Left cardiac atrium (tissue), 4 donors: Measurements from ENCODE around the gene NDC1. TPM values are rescaled to one million over a fixed set of nuclear protein-coding genes. Genes with fewer than 3 reads are reported as not detected.

Experiments used
- ATAC-seq, 2 donors: fragments of 200-7000 bp; cut with Tn5 transposase; one replicate each; pipeline ENCODE4 v1.9.1; 2020; ENCODE audit warnings: mild to moderate bottlenecking in 2 of 2, moderate library complexity in 2 of 2
- DNase-seq: peaks from one replicate; pipeline ENCODE4 v3.0.0-alpha.2; 2020
- intact Hi-C, 2 donors: fragments of 100-400 bp; cut with DNase I; formaldehyde crosslinking; loops; one replicate each; pipeline versions ENCODE4 v1.14.1 to v1.15.1; 2022 to 2023
- total RNA-seq, 2 donors: library from RNA; stranded (reverse); fragmentation: NEBNext Ultra II Directional; extraction: Animal tissue kit (Norgen Biotek cat#: 25700); gene quantifications; one replicate each; pipeline ENCODE4 v1.2.1, GENCODE V29; 2021
- donor health status: DM: no; HTN: yes; CAD: no.
- donor health status: DM: no; HTN: yes; CAD: no; lungs with severe emphysema.
- donor health status: DM: yes; HTN: yes; CAD: no.
- donor health status: Dilated cardiomyopathy.

Gene NDC1
- total RNA-seq, 2 donors from 2014 or later = 8.1 to 8.5 TPM

DNA sequence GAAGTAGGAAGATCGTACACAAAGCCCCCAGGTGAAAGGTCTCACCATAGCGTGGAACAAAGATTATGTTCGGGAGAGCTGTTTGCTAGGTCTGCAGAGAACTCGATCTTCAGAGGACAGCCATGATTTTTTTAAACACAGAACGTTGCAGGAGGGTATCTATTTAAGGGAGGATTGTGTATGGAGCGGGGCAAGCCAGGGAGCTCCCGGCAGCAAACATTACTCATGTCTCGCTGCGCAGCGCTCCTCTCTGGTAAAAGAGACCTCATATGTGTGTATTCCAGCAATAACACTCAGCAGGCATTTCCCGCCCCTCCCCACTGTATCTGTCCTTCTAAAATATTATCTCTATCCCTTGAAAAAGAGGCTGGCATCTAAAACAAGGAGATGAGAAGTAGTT is 101.8 kb downstream of the NDC1 start:
- no peak for DNase-seq
- ATAC-seq = no peak
- intact Hi-C loops = no loop called here

DNA sequence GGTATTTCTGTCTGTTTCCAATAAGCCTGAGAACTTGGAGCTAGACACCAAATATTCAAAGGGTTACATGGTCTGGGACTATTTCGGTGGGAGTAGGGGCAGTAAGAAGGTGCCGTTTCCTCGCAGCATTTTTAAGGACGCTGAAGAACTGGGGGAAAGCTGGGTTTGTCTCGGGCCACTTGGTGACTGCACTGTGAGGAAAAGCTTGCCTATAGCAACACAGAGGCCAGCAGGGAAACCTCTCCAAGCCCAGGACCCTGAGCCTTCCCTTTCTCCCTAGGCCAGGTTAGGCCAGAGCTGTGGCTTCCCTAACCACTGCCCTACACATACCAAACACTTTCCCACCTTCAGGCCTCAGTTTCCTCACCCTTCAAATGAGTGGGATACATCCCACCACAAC is 102.4 kb downstream of the NDC1 start:
- DNase-seq = no peak
- no peak for ATAC-seq
- intact Hi-C loops = no loop called here

DNA sequence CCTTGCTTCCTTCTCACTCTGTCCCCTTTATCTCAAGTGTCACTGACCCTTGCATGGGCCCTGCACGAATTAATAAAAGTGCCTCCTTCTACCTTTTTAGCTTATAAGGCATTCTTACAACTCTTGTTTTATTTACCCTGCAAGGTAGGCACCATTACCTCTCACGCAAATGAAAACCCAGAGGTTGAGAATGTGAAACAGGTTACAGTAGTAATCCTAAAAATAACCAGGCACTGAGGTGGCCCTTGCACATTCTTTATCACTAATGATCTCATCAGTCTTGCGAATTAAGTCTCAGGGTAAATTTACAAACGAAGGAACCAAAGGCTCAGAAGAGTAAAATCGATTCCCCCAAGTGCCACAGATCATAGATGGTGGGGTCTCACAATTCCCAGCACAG is 102.8 kb downstream of the NDC1 start:
- ATAC-seq = no peak
- intact Hi-C loops = no loop called here
- DNase-seq = no peak

DNA sequence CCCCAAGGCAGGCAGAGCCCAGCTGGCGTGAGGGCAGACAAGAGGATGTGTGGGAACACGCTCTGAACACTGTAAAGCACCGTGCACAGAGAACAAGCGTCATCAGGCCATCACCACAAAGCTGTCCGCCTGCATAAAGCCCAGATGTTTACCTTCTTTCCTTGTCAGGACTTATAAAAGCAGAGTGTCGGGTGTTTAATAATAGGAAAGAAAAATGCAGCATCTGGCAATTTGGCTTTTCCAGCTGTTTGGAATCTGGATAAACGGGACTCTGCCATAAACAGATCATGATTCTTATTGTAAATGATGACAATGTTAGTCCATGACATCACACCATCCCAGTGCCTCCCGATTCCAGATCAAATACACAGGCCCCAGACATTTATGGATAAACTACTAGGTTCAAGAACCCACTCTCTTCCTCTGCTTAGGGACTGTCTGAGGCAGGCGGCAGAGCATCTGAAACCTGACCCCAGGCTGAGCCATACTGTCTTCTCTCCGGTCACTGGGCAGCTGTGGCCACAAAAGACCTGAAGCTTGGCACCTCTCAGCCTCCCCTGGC is 103.4 kb downstream of the NDC1 start:
- ATAC-seq (no peak), DNase-seq (no peak)
- intact Hi-C loops = no loop called here

DNA sequence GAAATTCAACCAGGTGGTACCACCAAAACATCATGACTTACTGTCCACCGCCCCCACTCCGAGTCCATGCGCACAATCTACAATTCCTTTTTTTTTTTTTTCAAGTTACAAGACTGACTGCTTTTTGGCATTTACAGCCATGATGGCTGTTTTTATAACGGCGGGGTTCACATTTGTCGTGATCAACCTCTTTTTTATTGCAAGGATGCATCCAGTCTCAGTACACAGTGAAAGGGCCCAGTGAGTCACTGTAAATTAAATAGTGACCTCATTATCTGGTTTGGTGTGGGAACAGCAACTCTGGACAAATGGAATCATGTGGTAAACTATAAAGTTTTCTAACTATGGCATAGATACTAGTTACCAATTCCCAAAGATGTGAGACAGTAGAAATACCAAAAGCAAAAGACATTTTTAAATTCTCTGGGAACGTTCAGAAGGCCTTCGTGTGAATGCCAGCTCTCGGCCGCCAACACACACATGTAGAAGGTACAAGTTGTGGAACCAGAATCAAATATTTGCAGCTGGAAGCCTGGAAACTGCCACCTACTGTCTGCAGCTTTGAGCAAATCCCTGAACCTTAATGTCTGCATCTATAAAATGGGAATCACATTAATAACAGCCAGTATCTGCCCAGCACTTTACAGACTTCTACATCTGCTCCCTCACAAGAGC is 104.0 kb downstream of the NDC1 start:
- ATAC-seq = no peak
- intact Hi-C loops = no loop called here

DNA sequence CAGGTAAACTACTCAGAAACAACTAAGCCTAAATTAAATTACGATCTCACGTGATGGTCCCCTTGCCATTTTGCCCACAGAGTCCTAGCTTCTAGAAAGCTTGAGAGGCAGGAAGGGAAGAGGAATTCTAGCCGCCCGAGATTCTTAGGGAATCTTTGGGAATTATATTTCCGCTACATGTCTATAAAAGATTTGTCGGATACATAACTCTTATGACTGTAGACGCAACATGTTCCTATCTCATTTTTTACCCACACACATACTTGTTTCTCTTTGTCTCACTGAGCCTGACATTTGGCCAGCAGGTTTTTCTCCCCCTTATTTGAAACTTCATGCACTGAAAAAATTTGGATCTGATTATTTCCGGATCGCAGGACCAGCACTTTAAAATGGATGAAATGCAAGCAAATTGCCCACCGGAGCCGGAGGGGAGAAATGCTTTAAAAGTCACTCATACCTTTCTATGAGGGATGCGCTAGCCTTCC is 104.6 kb downstream of the NDC1 start:
- no peak for ATAC-seq

More for the DNA sequence above, 104.0 kb downstream of the NDC1 start:
- no peak for DNase-seq

DNA sequence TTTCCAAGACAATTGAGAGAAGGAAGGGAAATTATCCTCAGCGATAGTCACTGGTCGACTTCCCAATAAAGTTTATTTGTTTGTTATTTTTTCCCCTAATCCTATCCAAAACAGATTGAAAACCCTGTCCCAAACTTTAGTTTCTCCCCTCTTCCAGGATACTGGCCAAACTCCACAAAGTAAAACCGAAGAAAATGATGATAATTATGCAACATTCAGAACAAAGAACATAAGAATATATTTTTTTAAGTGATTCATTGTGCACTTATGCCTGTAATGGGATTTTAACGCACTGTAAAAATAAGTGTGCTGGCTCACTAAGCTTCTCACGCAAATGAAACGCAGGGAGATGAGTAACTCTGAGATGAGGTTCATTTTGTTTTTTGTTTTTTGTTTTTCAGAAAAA is 105.2 kb downstream of the NDC1 start:
- ATAC-seq = no peak

More for the DNA sequence above, 104.6 kb downstream of the NDC1 start:
- intact Hi-C loops = no loop called here
- no peak for DNase-seq

DNA sequence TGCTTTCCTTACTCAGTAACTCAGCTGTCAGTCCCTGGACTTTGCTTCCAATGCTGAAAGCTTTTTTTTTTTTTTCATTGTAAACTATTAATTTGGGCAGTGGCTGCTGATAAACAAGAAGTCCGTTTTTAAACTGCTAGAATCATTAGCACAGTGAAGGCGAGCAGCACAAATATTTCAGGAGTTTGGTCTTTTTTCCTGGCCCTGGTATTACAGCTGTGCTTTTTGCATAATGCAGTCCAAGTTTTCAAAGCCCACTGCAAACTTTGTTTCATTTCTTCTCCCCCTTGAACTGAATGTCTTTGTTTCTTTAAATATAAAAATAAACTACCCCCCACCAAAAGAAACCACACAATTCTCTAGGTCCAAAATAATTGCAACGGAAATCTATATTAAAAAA is 105.7 kb downstream of the NDC1 start:
- intact Hi-C loops = no loop called here
- ATAC-seq (no peak), DNase-seq (no peak)

More for the DNA sequence above, 105.2 kb downstream of the NDC1 start:
- intact Hi-C loops = no loop called here
- DNase-seq = no peak

DNA sequence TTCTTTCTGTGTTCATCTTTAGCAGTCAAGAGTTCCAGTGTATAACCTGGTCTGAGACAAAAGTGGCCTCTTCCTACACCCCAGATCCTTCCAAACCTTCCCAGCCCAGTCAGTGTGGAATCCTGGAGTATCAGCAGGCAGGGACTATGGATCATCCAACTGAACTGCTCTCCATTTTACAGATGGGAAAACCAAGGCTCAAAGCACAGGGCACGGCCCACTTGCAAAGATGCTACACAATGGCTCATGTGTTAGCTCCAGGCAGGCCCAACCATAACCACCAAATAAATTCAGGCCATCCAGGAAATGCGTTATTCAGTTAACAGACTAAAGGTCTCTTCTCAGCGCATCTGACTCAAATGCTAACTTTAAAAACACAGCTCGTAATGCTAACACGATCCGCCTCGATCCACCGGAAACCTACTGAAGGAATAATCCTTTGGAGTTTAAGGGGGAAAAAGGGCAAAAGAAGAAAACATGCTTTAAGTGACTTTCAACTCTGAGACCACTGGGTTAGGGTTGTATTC is 106.3 kb downstream of the NDC1 start:
- intact Hi-C loops = no loop called here

DNA sequence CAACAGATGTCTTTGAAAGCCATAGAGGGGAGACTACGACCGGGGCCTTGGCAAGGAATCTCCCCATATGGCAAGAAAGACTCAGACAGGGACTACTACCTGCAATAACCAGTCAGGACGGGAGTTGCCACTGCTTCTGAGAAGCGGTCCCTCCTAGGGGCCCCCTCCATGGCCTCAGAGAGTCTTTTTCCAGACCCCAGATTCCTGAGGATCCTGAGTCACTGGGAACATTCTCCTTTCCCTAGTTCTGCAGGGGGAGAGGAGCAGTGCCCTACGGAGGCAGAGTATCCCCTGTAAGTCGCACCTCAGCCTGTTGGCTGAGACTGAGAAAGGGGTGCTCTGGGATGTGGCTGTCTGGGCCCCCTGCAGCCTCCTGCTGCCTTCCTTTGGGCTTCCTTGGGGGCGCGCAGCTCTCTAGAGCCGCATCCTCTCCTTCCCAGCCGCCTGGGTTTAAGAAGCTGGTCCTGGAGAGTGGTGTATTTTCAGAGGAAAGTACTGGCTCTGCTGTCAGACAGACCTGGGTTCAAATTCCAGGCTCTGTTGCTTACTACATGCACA is 107.0 kb downstream of the NDC1 start:
- intact Hi-C loops = no loop called here
- no peak for DNase-seq
- ATAC-seq = no peak

More for the DNA sequence above, 106.3 kb downstream of the NDC1 start:
- ATAC-seq (no peak), DNase-seq (no peak)

DNA sequence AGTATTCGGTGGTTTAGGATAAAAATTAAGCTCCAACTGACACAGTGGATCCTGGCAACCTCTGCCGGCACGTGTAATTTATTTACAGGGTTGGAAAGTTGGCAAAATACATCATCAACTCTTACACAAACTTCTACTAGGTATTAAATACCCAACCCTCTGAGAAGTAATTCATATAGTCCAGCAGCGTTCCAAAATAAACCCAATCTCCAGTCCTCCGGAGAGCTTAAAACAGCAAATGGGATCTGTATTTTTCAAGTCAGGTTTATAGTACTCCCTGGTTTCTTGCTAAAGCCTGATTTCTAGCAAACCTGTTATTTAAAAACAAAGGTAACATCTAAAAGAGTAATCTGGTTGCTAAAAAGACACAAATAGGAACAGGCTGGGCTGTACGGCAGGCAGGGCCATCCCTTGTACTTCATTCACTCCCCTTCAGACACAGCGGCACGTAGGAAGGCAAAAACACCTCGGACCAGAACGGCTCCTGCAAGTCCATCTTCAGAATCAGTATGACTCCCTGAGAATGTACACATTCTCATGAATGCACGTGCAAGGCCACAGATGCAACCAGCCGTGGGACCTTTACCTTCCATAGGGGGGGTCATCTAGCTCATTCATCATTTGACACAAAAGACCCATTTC is 107.8 kb downstream of the NDC1 start:
- ATAC-seq = no peak

DNA sequence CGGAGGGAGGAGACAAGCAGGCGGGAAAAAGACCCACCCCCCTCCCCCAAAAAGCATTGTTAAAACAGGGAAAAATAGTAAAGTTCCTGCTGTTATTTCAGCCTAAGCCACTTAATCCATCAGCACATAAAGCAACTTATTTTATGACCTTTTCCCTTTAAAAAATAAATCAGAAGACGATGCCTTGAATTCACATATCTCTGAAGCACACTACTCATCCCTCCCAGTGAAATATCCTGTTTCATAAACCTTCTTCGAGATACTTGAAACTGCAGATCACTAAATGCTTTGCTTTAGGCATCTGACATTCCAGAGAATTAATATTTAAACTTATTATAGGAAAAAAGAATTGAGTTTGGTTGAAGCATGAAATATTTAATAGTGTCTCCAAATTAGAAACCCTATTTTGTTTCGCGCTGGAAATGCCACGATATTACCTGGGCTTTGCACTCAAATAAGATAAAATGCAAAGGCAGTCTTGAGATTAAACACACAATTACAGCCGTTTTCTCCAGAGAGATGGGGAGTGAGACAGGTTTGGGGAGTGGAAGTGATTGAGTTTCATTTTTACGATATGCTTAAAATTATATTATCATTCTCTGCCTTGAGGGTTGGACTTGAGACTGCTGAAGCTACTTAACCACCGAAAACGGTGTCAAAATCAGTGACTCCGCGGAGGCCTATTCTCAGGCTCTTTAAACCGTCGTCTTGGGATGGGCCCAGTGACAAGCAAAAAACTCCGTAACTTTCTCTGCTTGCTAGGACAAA is 108.5 kb downstream of the NDC1 start:
- intact Hi-C loops = no loop called here
- DNase-seq (no peak), ATAC-seq (no peak)

More for the DNA sequence above, 107.8 kb downstream of the NDC1 start:
- intact Hi-C loops = no loop called here
- no peak for DNase-seq

DNA sequence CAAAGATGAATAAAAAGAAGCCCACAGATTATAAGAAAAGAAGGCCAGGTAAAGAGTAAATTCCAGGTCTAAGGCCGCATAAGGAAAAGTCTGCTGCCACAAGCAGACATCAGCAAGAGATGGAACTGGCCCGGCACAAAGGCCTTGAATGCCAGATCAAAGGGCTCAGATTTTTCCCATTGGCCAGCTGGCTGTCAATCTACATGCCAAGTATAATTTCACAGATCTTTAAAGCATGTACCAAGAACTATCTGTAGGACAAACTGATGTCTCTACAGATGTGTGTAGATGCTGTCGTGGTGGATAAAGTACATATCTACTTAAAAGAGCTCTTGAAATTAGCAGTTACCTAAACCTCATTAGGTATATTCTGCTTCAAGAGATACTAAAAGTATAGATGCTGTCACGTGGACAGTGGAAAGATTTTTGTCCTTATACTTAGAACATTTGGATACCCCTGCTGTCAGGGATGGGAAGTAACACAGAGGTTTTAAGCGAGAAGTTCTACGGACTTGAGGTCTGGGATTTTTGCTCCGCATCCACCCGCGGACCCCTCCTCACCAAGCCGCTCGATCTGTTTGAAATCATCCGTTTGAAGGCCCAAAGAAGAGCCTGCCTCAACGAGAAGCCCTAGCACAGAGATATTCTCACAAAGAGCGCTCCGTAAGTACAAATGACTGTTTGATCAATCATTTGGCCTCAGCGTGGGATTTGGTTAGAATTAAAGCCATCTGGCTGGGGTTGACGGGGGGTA is 109.2 kb downstream of the NDC1 start:
- intact Hi-C loops = no loop called here
- DNase-seq (no peak), ATAC-seq (no peak)

DNA sequence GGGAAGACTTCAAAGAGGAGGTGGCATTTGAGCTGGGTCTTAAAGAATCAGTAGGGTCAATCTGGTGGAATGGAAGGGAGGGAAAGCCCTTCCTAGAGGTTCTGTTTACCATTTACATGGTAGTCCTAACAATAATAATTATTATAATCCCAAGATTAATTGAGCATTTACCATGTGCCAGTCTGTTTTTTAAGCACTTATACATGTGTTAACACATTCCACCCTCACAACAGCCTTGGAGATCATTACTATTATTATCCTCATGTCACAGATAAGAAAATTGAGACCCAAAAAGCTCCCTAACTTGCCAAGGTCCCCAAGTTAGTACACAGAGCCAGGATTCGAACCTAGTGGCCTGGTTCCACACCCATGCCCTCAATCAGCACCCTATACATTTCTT is 109.9 kb downstream of the NDC1 start:
- intact Hi-C loops = no loop called here
- no peak for ATAC-seq
- no peak for DNase-seq

DNA sequence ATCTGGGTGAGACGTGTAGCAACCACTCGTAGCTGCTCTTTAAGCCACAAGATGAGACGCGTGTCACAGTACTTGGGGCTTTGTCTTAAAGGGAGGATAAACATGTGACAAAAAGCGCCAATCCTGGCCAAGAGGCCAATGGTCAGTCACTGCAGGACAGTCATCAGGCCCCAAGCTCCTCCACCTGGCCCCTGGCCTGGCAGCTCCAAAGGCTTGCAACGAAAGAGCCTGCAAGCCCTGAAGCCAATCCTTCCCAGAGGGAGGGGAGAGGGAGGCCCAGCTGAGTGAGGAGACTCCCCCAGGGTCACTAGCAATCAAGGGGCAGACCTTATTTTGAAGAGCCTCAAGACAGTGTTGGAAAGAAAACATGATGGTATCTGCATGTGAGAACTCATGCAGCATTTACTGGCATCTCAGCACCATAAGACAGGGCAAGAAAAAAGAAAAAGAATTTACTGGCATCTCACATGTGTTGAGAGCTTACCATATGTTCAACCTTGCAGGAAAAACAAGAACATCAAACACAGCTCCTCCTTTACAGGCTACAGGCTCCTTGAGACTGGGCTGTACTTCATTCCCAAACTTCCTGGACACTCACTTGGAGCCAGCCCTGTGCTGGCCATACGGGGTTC is 110.5 kb downstream of the NDC1 start:
- ATAC-seq = no peak
- no peak for DNase-seq
- intact Hi-C loops = no loop called here

DNA sequence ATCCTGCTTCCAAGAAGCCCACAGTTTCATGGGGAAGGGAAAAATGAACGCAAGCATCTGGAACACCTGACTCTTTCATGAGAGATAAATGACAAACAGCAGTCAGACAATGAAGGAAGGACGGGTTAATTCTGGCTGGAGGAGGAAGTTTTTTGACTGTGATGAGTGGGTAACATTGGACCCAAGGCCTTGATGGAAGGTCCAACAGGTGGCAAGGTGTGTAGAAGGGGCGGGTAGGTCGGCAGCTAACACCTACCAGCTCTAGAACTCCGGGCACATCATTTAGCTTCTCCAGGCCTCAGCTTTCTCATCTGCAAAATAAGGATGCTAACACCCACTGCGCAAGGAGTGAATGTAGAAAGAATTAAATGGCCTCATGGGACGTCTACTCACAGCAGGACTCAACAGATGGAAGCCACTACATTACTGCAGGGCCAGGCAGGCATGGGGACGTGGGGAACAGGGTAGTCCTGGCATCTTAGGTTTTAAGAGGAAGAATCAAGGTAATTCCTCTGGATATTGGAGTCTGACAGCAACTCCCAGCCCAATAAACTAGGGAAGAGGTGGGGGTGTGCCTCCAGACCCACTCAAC is 112.0 kb downstream of the NDC1 start:
- ATAC-seq = no peak
- DNase-seq = no peak
- intact Hi-C loops = no loop called here

DNA sequence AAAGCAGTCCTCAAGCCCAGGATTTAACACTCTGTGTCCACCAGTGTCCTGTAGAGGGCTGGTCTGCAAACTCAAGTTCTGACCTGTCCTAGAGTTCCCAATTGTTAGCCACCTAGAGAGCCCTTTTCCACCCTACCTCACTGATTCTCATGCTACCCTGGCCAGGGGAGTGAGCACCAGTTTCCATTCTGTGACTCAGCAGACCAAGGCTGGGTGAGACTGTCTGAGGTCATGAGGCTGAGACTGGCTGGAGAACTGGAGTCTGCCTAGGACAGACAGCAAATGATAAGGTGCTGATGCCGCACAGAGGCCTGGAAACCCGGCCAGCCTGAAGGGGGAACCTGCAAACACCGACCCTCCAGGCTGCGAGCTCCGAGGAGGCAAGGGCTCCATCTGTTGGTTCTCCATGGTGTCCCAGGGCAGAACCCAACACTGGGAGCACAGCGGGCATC is 112.8 kb downstream of the NDC1 start:
- DNase-seq = no peak
- intact Hi-C loops = no loop called here
- ATAC-seq = peak in 1 of 2 donors; percentile 32

DNA sequence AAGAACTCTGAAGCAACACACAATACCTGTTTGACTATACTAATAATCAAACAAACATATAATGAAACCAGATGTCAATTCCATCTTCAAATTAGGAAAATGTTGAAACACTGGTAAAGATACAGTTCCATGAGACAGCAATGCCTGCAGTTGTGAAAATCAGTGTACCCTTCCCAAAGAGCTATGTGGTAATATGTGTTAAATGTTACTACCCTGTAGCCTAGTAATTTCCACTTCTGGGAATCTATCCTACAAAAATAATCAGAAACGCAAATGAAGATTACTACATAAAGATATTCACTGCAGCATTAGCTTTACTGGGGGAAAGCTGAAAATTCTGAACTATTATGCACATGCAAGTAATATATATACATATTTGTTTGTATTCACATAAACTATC is 116.1 kb downstream of the NDC1 start:
- no peak for DNase-seq
- intact Hi-C loops = no loop called here
- ATAC-seq = peak in 1 of 2 donors; percentile 68
